B cell (primary cell): ENCODE results near the gene PDX1.

Experiments used
- EZH2 ChIP-seq: IDR thresholded peaks from 2 replicates; pipeline ENCODE4 v1.6.1; 2012; ENCODE audit warnings: borderline replicate concordance, low read depth, mild to moderate bottlenecking, moderate library complexity, low read length; ENCODE audit not compliant: insufficient read depth, poor library complexity, severe bottlenecking
- TF ChIP-seq, protein P1 (sequence below): fragments of 200-600 bp; IDR thresholded peaks from one replicate; pipeline ENCODE4 v1.8.0; 2022; ENCODE audit warnings: antibody characterized with exemption, mild to moderate bottlenecking

DNA sequence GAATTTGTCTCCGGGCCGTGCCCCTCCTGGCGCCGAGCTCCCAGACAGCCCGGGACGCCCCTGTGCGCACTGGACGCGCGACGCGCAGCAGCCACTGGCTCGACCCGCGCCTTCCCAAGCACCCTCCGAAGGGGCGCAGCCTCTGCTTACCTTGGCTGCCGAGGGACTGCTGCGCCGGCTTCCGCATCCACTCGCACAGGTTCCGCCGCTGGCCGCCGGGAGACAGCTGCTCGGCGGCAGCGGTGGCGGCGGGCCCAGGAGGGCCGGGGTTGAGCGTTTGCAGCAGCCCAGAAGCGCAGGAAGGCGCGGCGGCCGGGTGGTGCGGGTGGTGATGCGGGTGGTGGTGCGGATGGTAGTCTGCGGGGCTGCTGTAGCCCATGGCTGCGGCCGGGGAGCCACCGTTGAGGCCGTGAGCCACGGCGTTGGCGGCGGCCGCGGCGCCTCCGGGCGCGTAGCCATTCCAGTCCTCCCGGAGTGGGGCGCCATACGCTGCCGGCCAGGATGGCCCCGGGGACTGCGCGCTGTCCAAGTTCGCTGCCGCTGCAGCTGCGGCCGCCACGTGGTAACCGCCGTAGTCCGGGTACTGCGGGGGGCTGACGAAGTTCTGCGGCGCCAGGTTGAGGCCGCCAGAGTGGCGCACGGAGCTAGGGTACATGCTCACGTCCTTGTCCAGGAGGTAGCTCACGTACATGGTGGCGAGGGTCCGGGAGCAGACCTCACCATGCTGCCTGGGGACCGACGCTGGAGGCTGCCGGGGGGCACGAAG, 48.7 kb downstream of the PDX1 start:
- TF ChIP-seq, protein P1, sequence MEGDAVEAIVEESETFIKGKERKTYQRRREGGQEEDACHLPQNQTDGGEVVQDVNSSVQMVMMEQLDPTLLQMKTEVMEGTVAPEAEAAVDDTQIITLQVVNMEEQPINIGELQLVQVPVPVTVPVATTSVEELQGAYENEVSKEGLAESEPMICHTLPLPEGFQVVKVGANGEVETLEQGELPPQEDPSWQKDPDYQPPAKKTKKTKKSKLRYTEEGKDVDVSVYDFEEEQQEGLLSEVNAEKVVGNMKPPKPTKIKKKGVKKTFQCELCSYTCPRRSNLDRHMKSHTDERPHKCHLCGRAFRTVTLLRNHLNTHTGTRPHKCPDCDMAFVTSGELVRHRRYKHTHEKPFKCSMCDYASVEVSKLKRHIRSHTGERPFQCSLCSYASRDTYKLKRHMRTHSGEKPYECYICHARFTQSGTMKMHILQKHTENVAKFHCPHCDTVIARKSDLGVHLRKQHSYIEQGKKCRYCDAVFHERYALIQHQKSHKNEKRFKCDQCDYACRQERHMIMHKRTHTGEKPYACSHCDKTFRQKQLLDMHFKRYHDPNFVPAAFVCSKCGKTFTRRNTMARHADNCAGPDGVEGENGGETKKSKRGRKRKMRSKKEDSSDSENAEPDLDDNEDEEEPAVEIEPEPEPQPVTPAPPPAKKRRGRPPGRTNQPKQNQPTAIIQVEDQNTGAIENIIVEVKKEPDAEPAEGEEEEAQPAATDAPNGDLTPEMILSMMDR, result no peak
- TF ChIP-seq EZH2, result no peak
